C4-2B (cell line): ENCODE results near the gene IGFBP3.

ENCODE experiments used
- CTCF ChIP-seq: fragments of 450-650 bp; conservative IDR thresholded peaks from 2 replicates; pipeline ENCODE4 v1.5.1; 2017; ENCODE audit warnings: mild to moderate bottlenecking
- ZFX ChIP-seq: fragments of 450-650 bp; IDR thresholded peaks from 2 replicates; pipeline ENCODE4 v1.6.1; 2017

- TF ChIP-seq CTCF (no peak), ZFX (no peak)
These were observed 6.2 kb downstream of the IGFBP3 start for GRCh38 chr7:45914911-45915310.
